ENCODE data around the gene SGCD. TPM values are rescaled to one million over a fixed set of nuclear protein-coding genes. Genes with fewer than 3 reads are reported as not detected.

SGCD gene
- total and polyA plus RNA-seq, 9 of the 15 experiments (the other 6 are each of a cell fraction or from before 2014, with no cell fraction given), result not detected

GRCh38 chr5:156675395-156675794 is 348.4 kb downstream of the SGCD start:
- in situ Hi-C loops (cut with MboI) (no loop called here), intact Hi-C loops (cut with micrococcal nuclease) (no loop called here)
- no peak overlapping the region for H3K27ac ChIP-seq (ENCODE audit: extremely low read depth, low read depth, low read length)
- no peaks in the 10 kb centered on the region for H3K79me2 ChIP-seq (ENCODE audit: control insufficient read depth, insufficient read depth, low read length)
- no peaks in the 10 kb centered on the region for H3K9me1 ChIP-seq (ENCODE audit: control insufficient read depth, insufficient read depth, low read length)
- ChIA-PET CTCF (ENCODE audit: low intra/inter-chr PET ratio) (no interaction called here), POLR2A (no interaction called here)
- no peak overlapping the region for H3K4me3 ChIP-seq
- H3K36me3 ChIP-seq (ENCODE audit: control insufficient read depth, insufficient read depth, low read length), result no peaks in the 10 kb centered on the region
- FAIRE-seq (no peak), DNase-seq (ENCODE audit: extremely low read depth in 1 of 4, low spot score in 3 of 4) (no peak), ATAC-seq (no peak)
- no peak for TF ChIP-seq RBM14 (IDR thresholded peaks at IDR 0.05; ENCODE audit: borderline replicate concordance, insufficient read depth, low read depth, low read length)
- TF ChIP-seq SIX5 (IDR thresholded peaks at IDR 0.05; ENCODE audit: borderline replicate concordance in 1 of 2, insufficient read depth in 1 of 2, low read depth in 1 of 2, low read length in 2 of 2), result no peak
- no peak for TF ChIP-seq MAFK (IDR thresholded peaks at IDR 0.05; ENCODE audit: low read length)
- no peak for TF ChIP-seq CREB1 (IDR thresholded peaks at IDR 0.05)
- TF ChIP-seq CREB1 (CRISPR knock-in tag; IDR thresholded peaks at IDR 0.05), result no peak
- no peak for TF ChIP-seq POLR2G (IDR thresholded peaks at IDR 0.05; ENCODE audit: low read depth, low read length)
- no peak for TF ChIP-seq REST (IDR thresholded peaks at IDR 0.05; ENCODE audit: borderline replicate concordance)
- no peak for TF ChIP-seq REST (CRISPR knock-in tag; IDR thresholded peaks at IDR 0.05; ENCODE audit: low read depth)
- no peak for TF ChIP-seq HCFC1 (IDR thresholded peaks at IDR 0.05; ENCODE audit: low read depth, low read length)
- no peak for TF ChIP-seq DIDO1 (tag; IDR thresholded peaks at IDR 0.05; ENCODE audit: low read depth)
- no peak for TF ChIP-seq CREB3L1 (IDR thresholded peaks at IDR 0.05; ENCODE audit: borderline replicate concordance, low read depth)
- no peak for TF ChIP-seq DPF2 (IDR thresholded peaks at IDR 0.05)
- H4K20me1 ChIP-seq (replicated peaks; ENCODE audit: control insufficient read depth, insufficient read depth, low read length), result no peaks in the 10 kb centered on the region
- no TSS peak for BruUV-seq (replicated peaks)
- H3K4me2 ChIP-seq (ENCODE audit: insufficient read depth, low read length), result no peak overlapping the region
- H3K27me3 ChIP-seq (ENCODE audit: control insufficient read depth in 2 of 2, insufficient read depth in 2 of 2, low read length in 2 of 2), result no peaks in the 10 kb centered on the region
- H3K4me1 ChIP-seq (replicated peaks in 1 of 2; ENCODE audit: control insufficient read depth in 2 of 2, insufficient read depth in 2 of 2, low read length in 2 of 2), result no peaks in the 10 kb centered on the region
- no peak overlapping the region for H2AFZ ChIP-seq (ENCODE audit: low read depth, low read length)
- no peak overlapping the region for H3K9ac ChIP-seq (ENCODE audit: insufficient read depth in 1 of 2, low read depth in 2 of 2, low read length in 2 of 2)
- no peaks in the 10 kb centered on the region; the same call in 1 of the 2 replicates for H3K9me3 ChIP-seq (replicated peaks; ENCODE audit: control insufficient read depth, insufficient read depth, low read depth, low read length)
